ENCODE measurements around the gene SRRD. TPM values are rescaled to one million over a fixed set of nuclear protein-coding genes. Genes with fewer than 3 reads are reported as not detected.

Gene SRRD
- total and polyA plus RNA-seq, 2 of the 8 experiments (the other 6 are each of a cell fraction or from before 2014, with no cell fraction given) = 17.1 to 25.3 TPM

- TF ChIP-seq CHD7 (IDR thresholded peaks at IDR 0.05; ENCODE audit: insufficient replicate concordance, low read length) (no peak), CBX5 (IDR thresholded peaks at IDR 0.05; ENCODE audit: low read depth, low read length) (no peak), CTBP2 (IDR thresholded peaks at IDR 0.05; ENCODE audit: borderline replicate concordance, insufficient read depth, insufficient read length, low read length) (no peak), SAP30 (IDR thresholded peaks at IDR 0.05; ENCODE audit: insufficient read depth, insufficient replicate concordance, low read length) (no peak), EP300 (IDR thresholded peaks at IDR 0.05; ENCODE audit: borderline replicate concordance in 1 of 2, low read depth in 2 of 2, low read length in 2 of 2) (no peak), SIX5 (IDR thresholded peaks at IDR 0.05; ENCODE audit: low read depth, low read length) (no peak), POLR2A (IDR thresholded peaks at IDR 0.05; ENCODE audit: control extremely low read depth in 1 of 2, low read depth in 2 of 2, low read length in 2 of 2) (no peak), JUND (IDR thresholded peaks at IDR 0.05; ENCODE audit: low read length) (no peak), SP2 (IDR thresholded peaks at IDR 0.05; ENCODE audit: low read length) (no peak), CHD1 (IDR thresholded peaks at IDR 0.05; ENCODE audit: low read depth, low read length) (no peak), NRF1 (IDR thresholded peaks at IDR 0.05; ENCODE audit: low read depth, low read length) (no peak), MAFK (IDR thresholded peaks at IDR 0.05; ENCODE audit: low read depth, low read length) (no peak)
These were observed 12.2 kb upstream of the SRRD start (continued) for GRCh38 chr22:26471522-26471921.
